Astrocyte (in vitro differentiated cells and primary cell): Measurements from ENCODE around the gene SPTLC2.

Experiments used
- CTCF ChIP-seq: IDR thresholded peaks from 2 replicates; pipeline ENCODE4 v1.5.1; 2011; ENCODE audit warnings: low read depth, mild to moderate bottlenecking, inconsistent platforms, low read length, moderate library complexity; ENCODE audit not compliant: insufficient read depth
- EZH2 ChIP-seq: IDR thresholded peaks from 2 replicates; pipeline ENCODE4 v1.6.1; 2012; ENCODE audit warnings: mild to moderate bottlenecking, low read length, inconsistent platforms; ENCODE audit not compliant: insufficient read depth

GRCh38 chr14:77598366-77599070 is 17.9 kb downstream of the SPTLC2 start:
- TF ChIP-seq CTCF (no peak), EZH2 (no peak)
